ENCODE results near the gene PPP1R12C. TPM values are rescaled to one million over a fixed set of nuclear protein-coding genes. Genes with fewer than 3 reads are reported as not detected.

PPP1R12C gene
- total RNA-seq, 4 donors from 2014 or later: 113 to 270 (median 180) TPM

DNA sequence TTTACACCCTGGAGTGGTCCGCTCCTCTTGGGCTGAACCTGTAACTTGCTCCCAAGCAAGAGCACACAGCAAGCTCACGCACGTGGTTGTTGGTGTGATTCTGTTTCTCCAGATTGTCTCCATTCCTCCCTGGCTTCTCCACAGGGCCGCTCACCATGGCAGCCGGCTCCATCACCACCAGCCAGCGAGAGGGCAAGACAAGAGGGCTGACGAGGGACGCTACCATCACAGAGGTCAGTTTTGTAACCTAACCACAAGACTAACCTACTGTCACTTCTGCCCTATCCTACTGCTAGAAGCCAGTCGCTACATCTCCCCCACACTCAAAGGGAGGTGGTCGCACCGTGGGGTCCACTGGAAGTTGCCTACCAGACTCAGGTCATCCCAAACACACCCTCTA, 74.7 kb downstream of the PPP1R12C start:
- TF ChIP-seq POLR2A (IDR thresholded peaks at IDR 0.05): no peak
- peaks cover 0 to 95% (median 26%) of the 10 kb centered on the region in 3 donors for H3K36me3 ChIP-seq
- 83 to 86% methylated on average over 11 of the region's 11 CpGs for WGBS, 2 donors

GRCh38 chr19:55042344-55042678, 75.1 kb downstream of the PPP1R12C start:
- Histone ChIP-seq H3K4me1 (no peaks in the 10 kb centered on the region), H3K9me3 (peaks cover 0 to 18% (median 0%) of the 10 kb centered on the region in 4 donors), H3K27me3 (no peaks in the 10 kb centered on the region), H3K36me3 (peaks cover 0 to 91% (median 22%) of the 10 kb centered on the region in 3 donors), H3K4me3 (no peak overlapping the region), H3K27ac (no peak overlapping the region)
- TF ChIP-seq CTCF (IDR thresholded peaks at IDR 0.05): no peak
- no peak for TF ChIP-seq EP300 (IDR thresholded peaks at IDR 0.05)
- no peak for TF ChIP-seq POLR2A (IDR thresholded peaks at IDR 0.05)
- DNase-seq (ENCODE audit: low spot score in 2 of 2): no peak
- 79 to 82% methylated on average over 9 of the region's 9 CpGs for WGBS, 2 donors

More for the DNA sequence above, 74.7 kb downstream of the PPP1R12C start:
- Histone ChIP-seq H3K27ac (no peak overlapping the region), H3K27me3 (no peaks in the 10 kb centered on the region), H3K9me3 (peaks cover 0 to 18% (median 0%) of the 10 kb centered on the region in 4 donors), H3K4me3 (no peak overlapping the region), H3K4me1 (no peaks in the 10 kb centered on the region)
- no peak for DNase-seq (ENCODE audit: low spot score in 2 of 2)

DNA sequence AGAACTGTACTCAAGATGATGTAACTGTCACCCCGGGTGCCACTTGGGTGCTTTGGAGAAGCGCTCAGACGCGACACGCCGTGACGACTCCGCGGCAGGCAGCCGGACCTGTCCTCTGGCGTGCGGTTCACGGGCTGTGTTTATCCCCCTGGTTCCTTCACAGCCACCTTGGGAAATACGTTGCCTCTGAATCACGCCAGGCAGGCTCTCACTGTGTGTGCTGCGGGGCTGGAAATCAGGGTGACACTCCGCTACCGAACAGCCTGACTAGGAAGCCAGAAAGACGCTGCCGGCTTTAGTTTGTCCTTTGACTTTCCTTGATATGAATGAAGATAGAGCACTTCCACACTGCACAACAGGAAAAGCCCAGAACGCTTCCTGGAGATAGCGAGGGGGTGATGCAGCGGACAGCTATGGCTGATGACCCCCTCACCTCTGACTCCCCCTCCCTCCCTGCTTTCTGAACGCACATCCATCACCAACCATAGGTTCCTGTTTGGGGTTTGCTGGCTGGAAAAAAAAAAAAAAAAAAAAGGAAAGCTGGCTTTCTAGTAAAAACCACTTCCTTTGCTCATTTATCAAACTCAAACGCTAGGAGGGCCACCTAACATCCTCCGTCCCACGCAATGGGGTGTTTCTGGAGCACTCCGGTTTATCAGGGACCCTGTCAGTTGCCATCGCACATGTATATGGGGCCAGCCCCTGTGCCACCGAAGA, 75.7 kb downstream of the PPP1R12C start:
- H3K36me3 ChIP-seq: peaks cover 0 to 86% (median 17%) of the 10 kb centered on the region in 3 donors
- peaks cover 0 to 18% (median 0%) of the 10 kb centered on the region in 4 donors for H3K9me3 ChIP-seq
- no peaks in the 10 kb centered on the region for H3K27me3 ChIP-seq
- no peak for DNase-seq (ENCODE audit: low spot score in 2 of 2)
- H3K27ac ChIP-seq: no peak overlapping the region
- TF ChIP-seq CTCF (IDR thresholded peaks at IDR 0.05) (no peak), EP300 (IDR thresholded peaks at IDR 0.05) (no peak), POLR2A (IDR thresholded peaks at IDR 0.05) (no peak)
- 84 to 90% methylated on average over 30 of the region's 30 CpGs for WGBS, 2 donors
- H3K4me3 ChIP-seq: no peak overlapping the region
- H3K4me1 ChIP-seq: no peaks in the 10 kb centered on the region

DNA sequence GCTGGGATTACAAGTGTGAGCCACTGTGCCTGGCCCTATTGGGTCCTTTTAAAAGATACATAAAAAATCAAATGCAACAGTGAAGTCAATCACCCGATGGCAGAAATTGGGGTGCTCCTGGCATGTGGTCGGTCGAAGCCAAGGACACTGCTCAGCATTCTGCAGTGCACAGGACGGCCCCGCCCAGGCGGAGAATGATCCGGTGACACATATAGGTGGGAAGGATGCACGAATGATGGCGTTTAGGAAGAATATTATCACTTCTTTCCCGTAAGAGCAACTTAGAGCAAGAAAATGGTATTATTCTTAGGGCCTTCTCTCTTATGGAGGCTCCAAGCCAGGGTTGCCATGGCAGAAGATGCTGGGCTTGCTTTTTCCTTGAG, 76.2 kb downstream of the PPP1R12C start:
- Histone ChIP-seq H3K27ac (no peak overlapping the region), H3K36me3 (peaks cover 0 to 80% (median 12%) of the 10 kb centered on the region in 3 donors), H3K9me3 (peaks cover 0 to 18% (median 0%) of the 10 kb centered on the region in 4 donors), H3K4me1 (no peaks in the 10 kb centered on the region), H3K4me3 (no peak overlapping the region), H3K27me3 (no peaks in the 10 kb centered on the region)
- DNase-seq (ENCODE audit: low spot score in 2 of 2): no peak
- TF ChIP-seq EP300 (IDR thresholded peaks at IDR 0.05) (no peak), CTCF (IDR thresholded peaks at IDR 0.05) (no peak), POLR2A (IDR thresholded peaks at IDR 0.05) (no peak)
- 87 to 92% methylated on average over 10 of the region's 10 CpGs for WGBS, 2 donors

Small RNAs within 50 kb of the gene (small RNA-seq; reads per million reads assigned to genes)
- not detected for gene MIR7975
- not detected for gene RF01210

Other genes with a start within 250 kb of the PPP1R12C start
- 1 to 10 TPM in 1 of 4 donors, not detected in 3; 2.1 TPM for gene FCAR, start 243.4 kb downstream of the PPP1R12C start, total RNA-seq
- 1 to 10 TPM in 1 of 4 donors, not detected in 3; 4.6 TPM for gene NCR1, start 211.5 kb downstream of the PPP1R12C start, total RNA-seq
- not detected for gene NLRP7, start 170.1 kb downstream of the PPP1R12C start, total RNA-seq
- gene NLRP2, start 151.3 kb downstream of the PPP1R12C start, total RNA-seq: under 1 TPM in 1 of 4 donors, not detected in 3; under 0.01 TPM
- gene GP6, start 79.4 kb downstream of the PPP1R12C start, total RNA-seq: 1 to 10 TPM in 1 of 4 donors, not detected in 3; 1.5 TPM
- 10 to 100 TPM in 2 of 4 donors, 1 to 10 TPM in 2; 6.3 to 25.7 (median 12.7) TPM for gene RDH13, start 54.5 kb downstream of the PPP1R12C start, total RNA-seq
- 1 to 10 TPM in 1 of 4 donors, under 1 TPM in 1, not detected in 2; 0.44 to 1.2 TPM for gene EPS8L1, start 41.8 kb downstream of the PPP1R12C start, total RNA-seq
- 1 to 10 TPM in 1 of 4 donors, under 1 TPM in 1, not detected in 2; 0.90 to 1.5 TPM for gene TNNT1, start 31.6 kb upstream of the PPP1R12C start, total RNA-seq
- not detected for gene TNNI3, start 40.1 kb upstream of the PPP1R12C start, total RNA-seq
- 1 to 10 TPM in 2 of 4 donors, not detected in 2; 1.2 to 2.7 TPM for gene DNAAF3, start 49.0 kb upstream of the PPP1R12C start, total RNA-seq
- gene SYT5, start 62.7 kb upstream of the PPP1R12C start, total RNA-seq: not detected
- gene PTPRH, start 91.9 kb upstream of the PPP1R12C start, total RNA-seq: 1 to 10 TPM; 1.2 to 3.9 (median 2.1) TPM
- gene TMEM86B, start 111.1 kb upstream of the PPP1R12C start, total RNA-seq: 1 to 10 TPM in 3 of 4 donors, under 1 TPM in 1; 0.44 to 8.6 (median 3.0) TPM
- 10 to 100 TPM; 35.4 to 56.7 (median 40.7) TPM for gene PPP6R1, start 141.4 kb upstream of the PPP1R12C start, total RNA-seq
- gene HSPBP1, start 162.5 kb upstream of the PPP1R12C start, total RNA-seq: 10 to 100 TPM; 33.7 to 49.6 (median 40.5) TPM
- 1 to 10 TPM; 4.6 to 6.9 (median 5.9) TPM for gene BRSK1, start 166.4 kb upstream of the PPP1R12C start, total RNA-seq
- gene TMEM150B, start 207.7 kb upstream of the PPP1R12C start, total RNA-seq: 10 to 100 TPM in 1 of 4 donors, 1 to 10 TPM in 3; 5.5 to 17.1 (median 7.7) TPM
- 10 to 100 TPM; 30.6 to 50.0 (median 41.2) TPM for gene KMT5C, start 222.2 kb upstream of the PPP1R12C start, total RNA-seq
- gene COX6B2, start 237.1 kb upstream of the PPP1R12C start, total RNA-seq: not detected
- not detected for gene GARIN5B, start 245.6 kb upstream of the PPP1R12C start, total RNA-seq

Data from tibial nerve (tissue), 4 donors.